Calu3 (cell line): ENCODE data around the gene CTIF. TPM values are rescaled to one million over a fixed set of nuclear protein-coding genes. Genes with fewer than 3 reads are reported as not detected.

Experiments used
- BruUV-seq: library from RNA; stranded (reverse); fragments of 400-500 nt; replicated peaks from 2 replicates; lab custom pipeline; 2021; lab: Mats Ljungman, UMichigan
- CTCF ChIA-PET: fragments of 300-600 bp; sonication (Branson Sonifier 250); formaldehyde crosslinking; loops from one replicate; lab custom pipeline; 2022; ENCODE audit warnings: antibody characterized with exemption; lab: Charles Lee
- DNase-seq: peaks from one replicate; pipeline ENCODE4 v3.0.0; 2022
- H3K27ac Mint-ChIP-seq: one replicate; pipeline ENCODE4 v1.8.0; 2022; ENCODE audit warnings: mixed read lengths; ENCODE audit not compliant: unreplicated experiment
- H3K27me3 Mint-ChIP-seq: one replicate; pipeline ENCODE4 v1.8.0; 2022; ENCODE audit warnings: mixed read lengths; ENCODE audit not compliant: unreplicated experiment
- H3K36me3 Mint-ChIP-seq: one replicate; pipeline ENCODE4 v1.8.0; 2022; ENCODE audit warnings: mild to moderate bottlenecking, moderate library complexity, mixed read lengths; ENCODE audit not compliant: insufficient read depth, unreplicated experiment
- H3K4me1 Mint-ChIP-seq: one replicate; pipeline ENCODE4 v1.8.0; 2022; ENCODE audit warnings: mild to moderate bottlenecking, low read depth, mixed read lengths; ENCODE audit not compliant: unreplicated experiment
- H3K4me3 Mint-ChIP-seq: one replicate; pipeline ENCODE4 v1.8.0; 2022; ENCODE audit warnings: mild to moderate bottlenecking, low read depth, moderate library complexity, mixed read lengths; ENCODE audit not compliant: unreplicated experiment
- H3K9me3 Mint-ChIP-seq: one replicate; pipeline ENCODE4 v1.8.0; 2022; ENCODE audit warnings: low read depth, mixed read lengths; ENCODE audit not compliant: unreplicated experiment
- intact Hi-C: fragments of 100-400 bp; cut with micrococcal nuclease; formaldehyde crosslinking; loops from one replicate; pipeline ENCODE4 v1.10.0; 2022; ENCODE audit not compliant: unreplicated experiment
- total RNA-seq: library from RNA; stranded (reverse); gene quantifications from 2 replicates; pipeline ENCODE4 v1.2.3, GENCODE V29; 2022
- TF ChIP-seq, protein P1 (sequence below): fragments of 200-600 bp; IDR thresholded peaks from one replicate; pipeline ENCODE4 v1.8.0; 2022; ENCODE audit warnings: antibody characterized with exemption; ENCODE audit not compliant: unreplicated experiment

Gene CTIF
- total RNA-seq, 1 experiment from 2014 or later: 40.8 TPM

DNA sequence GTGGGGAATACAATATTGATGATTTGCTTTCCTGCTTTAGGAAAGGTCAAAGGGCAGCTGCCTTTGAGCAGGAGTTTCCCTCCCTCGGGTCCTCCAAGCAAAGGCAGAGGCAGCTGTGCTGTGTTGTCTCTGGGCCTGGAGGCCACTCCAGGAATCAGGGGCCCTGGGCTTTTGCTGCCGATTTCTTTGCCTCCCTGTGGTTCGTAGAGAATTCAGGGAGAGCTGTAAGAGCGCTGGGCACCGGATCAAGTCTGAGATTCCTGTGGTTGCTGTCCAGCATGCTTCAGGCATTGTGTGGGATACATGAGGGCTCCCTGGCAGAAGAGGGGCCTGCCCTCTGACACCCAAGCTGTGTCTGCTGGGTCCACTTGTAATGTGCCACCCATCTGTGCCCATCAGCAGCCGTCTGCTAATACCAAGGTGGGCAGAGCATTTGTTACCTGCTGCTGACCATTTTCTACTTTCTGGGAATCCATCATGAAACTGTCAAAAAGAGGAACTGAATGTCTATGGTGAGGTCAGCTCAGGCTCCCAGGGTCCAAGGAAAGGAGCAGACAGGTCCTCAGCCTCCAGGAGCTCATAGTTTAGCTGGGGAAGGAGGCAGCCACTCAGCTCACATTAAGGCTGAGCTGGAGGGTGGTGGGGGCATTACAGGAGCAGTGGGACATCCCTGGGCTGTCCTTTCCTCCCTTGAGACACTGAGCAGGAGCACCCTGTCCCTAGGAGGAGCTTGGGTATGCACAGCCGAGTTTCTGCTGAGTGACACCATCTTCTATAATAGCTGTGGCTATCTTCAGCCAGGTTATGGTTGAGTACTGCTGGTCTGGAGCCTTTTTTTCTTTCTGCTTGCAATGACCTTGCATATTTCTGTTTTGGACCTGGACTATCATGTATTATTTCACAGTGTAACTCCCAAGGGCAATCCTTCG is 68.5 kb downstream of the CTIF start:
- no peak overlapping the region for H3K4me3 Mint-ChIP-seq
- CTCF ChIA-PET: interaction anchor here (0.7 kb wide), 1 partner anchor 410 kb away, joined by 3 read pairs; no protein-coding TSS in a partner anchor
- DNase-seq: no peak
- no TSS peak for BruUV-seq
- no peak overlapping the region for H3K27ac Mint-ChIP-seq
- H3K4me1 Mint-ChIP-seq: no peaks in the 10 kb centered on the region
- TF ChIP-seq, protein P1, sequence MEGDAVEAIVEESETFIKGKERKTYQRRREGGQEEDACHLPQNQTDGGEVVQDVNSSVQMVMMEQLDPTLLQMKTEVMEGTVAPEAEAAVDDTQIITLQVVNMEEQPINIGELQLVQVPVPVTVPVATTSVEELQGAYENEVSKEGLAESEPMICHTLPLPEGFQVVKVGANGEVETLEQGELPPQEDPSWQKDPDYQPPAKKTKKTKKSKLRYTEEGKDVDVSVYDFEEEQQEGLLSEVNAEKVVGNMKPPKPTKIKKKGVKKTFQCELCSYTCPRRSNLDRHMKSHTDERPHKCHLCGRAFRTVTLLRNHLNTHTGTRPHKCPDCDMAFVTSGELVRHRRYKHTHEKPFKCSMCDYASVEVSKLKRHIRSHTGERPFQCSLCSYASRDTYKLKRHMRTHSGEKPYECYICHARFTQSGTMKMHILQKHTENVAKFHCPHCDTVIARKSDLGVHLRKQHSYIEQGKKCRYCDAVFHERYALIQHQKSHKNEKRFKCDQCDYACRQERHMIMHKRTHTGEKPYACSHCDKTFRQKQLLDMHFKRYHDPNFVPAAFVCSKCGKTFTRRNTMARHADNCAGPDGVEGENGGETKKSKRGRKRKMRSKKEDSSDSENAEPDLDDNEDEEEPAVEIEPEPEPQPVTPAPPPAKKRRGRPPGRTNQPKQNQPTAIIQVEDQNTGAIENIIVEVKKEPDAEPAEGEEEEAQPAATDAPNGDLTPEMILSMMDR: no peak
- H3K27me3 Mint-ChIP-seq: no peaks in the 10 kb centered on the region
- H3K36me3 Mint-ChIP-seq: no peaks in the 10 kb centered on the region
- peaks cover 7% of the 10 kb centered on the region for H3K9me3 Mint-ChIP-seq
- intact Hi-C loops: no loop called here

DNA sequence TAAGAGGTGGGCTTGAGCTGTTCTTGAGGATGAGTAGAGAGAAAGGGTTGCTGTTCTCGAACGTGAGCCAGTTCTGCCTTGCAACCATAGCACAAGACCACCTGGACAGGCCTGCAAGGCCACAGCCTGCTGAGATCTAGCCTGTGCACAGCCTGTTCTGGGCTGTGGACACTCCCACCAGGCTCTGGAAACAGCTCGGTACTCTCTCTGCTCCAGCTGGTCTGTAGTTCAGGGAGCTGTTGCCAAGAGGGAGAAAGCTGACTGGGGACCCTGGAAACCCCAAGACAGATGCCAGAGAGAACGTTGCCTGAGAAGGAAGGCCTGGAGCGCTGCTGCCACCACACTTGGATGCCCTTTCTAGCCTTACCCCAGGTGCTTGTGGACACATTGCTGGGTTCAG is 69.8 kb downstream of the CTIF start:
- TF ChIP-seq, protein P1: no peak
- H3K27me3 Mint-ChIP-seq: no peaks in the 10 kb centered on the region
- CTCF ChIA-PET: no interaction called here
- no peak for DNase-seq
- BruUV-seq: no TSS peak
- intact Hi-C loops: no loop called here
- no peaks in the 10 kb centered on the region for H3K9me3 Mint-ChIP-seq
- H3K27ac Mint-ChIP-seq: no peak overlapping the region
- H3K4me3 Mint-ChIP-seq: no peak overlapping the region
- H3K36me3 Mint-ChIP-seq: no peaks in the 10 kb centered on the region
- H3K4me1 Mint-ChIP-seq: no peaks in the 10 kb centered on the region

DNA sequence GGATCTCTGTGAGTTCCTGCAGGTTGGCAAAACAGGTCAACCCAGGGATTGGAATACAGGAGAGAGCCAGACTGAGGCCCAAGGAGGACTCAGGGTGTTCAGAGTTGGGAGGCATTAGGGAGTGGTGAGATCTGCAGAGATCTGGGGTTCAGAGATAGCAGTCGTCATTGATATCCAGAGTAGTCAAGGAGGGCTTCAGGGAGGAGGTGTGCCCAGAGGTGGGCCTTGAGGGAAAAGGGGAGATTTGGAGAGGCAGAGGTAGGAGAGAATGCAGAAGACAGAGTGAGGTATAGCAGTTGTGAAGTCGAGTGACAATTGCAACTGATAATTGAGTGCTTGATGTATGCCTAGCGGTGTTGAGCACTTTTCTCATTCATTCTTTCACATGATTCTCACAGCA is 70.3 kb downstream of the CTIF start:
- DNase-seq: no peak
- H3K27ac Mint-ChIP-seq: no peak overlapping the region
- H3K4me1 Mint-ChIP-seq: no peaks in the 10 kb centered on the region
- no peaks in the 10 kb centered on the region for H3K9me3 Mint-ChIP-seq
- CTCF ChIA-PET: interaction anchor here (0.6 kb wide), 1 partner anchor 145 kb away, joined by 3 read pairs; no protein-coding TSS in a partner anchor
- no peaks in the 10 kb centered on the region for H3K27me3 Mint-ChIP-seq
- TF ChIP-seq, protein P1: no peak
- intact Hi-C loops: no loop called here
- BruUV-seq: no TSS peak
- H3K4me3 Mint-ChIP-seq: no peak overlapping the region
- no peaks in the 10 kb centered on the region for H3K36me3 Mint-ChIP-seq

DNA sequence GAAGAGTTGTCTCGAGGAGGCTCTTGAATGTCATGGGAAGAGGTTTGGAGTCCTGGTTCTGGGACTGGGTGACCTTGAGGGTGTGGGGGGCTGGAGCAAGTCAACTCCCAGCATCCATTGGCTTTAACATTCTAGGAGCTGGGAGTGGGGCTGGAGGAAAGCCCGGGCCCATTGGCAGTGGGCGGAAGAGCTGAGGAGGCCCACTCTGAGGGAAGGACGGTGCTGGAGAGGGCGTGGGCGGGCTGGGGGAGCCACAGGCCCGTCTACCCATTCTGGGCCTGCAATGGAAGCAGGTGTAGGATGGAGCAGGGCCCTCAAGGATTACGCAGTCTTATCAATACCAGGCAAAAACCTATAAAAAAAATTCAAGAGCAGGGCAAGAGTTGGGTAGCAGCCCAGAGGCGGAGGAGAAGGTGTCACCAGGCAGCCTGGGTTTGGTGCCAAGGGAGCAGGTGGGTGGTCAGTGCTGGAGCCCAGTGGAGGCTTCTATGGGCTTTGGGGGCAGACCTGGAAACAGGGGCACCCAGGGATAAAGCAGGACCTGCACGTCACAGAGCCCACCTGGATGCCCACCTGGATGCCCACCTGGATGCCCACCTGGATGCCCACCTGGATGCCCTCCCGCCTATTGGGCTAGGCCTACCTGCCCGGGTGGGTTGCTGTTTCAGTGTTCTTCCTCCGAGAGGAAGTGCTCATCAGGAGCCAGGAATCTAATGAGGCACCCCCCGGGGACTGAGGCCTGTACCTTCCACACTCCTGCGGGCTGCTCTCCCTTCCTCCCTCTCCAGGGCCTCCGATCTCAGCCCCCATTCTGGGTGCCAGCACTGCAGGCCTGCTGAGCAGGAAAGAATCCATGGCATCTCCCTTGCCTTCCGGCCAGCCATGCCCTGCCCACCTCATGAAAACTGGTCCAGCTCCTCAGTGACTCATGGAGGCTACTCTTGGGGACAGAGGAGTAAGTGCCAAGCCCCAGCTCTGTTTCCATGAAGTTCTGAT is 71.3 kb downstream of the CTIF start:
- Mint-ChIP-seq H3K27ac (no peak overlapping the region), H3K9me3 (no peaks in the 10 kb centered on the region), H3K27me3 (no peaks in the 10 kb centered on the region), H3K4me1 (no peaks in the 10 kb centered on the region), H3K36me3 (no peaks in the 10 kb centered on the region), H3K4me3 (no peak overlapping the region)
- BruUV-seq: no TSS peak
- intact Hi-C loops: no loop called here
- TF ChIP-seq, protein P1: no peak
- no peak for DNase-seq
- CTCF ChIA-PET: interaction anchor here (0.6 kb wide), 2 partner anchors 146 to 195 kb away, joined by 3 to 4 read pairs; no protein-coding TSS in a partner anchor
